Lower leg skin (tissue), 4 donors: ENCODE results near the gene IVD. TPM values are rescaled to one million over a fixed set of nuclear protein-coding genes. Genes with fewer than 3 reads are reported as not detected.

Experiments used
- DNase-seq, 2 donors: peaks; one replicate each; pipeline ENCODE4 v3.0.0-alpha.2; 2019; ENCODE audit warnings: low spot score in 2 of 2
- H3K4me3 ChIP-seq: fragments of 200-600 bp; sonication (generic); 2 replicates; pipeline ENCODE4 v1.5.1; 2017; ENCODE audit warnings: mild to moderate bottlenecking, low read depth; ENCODE audit not compliant: poor library complexity, severe bottlenecking
- CTCF ChIP-seq, 3 donors: fragments of 450-650 bp; IDR thresholded peaks; one replicate each; pipeline ENCODE4 v1.5.1; 2016; ENCODE audit warnings: antibody characterized with exemption in 3 of 3, mild to moderate bottlenecking in 3 of 3, moderate library complexity in 2 of 3
- POLR2A ChIP-seq, 2 donors: fragments of 450-650 bp; IDR thresholded peaks; one replicate each; pipeline ENCODE4 v1.6.1; 2016 to 2017; ENCODE audit warnings: antibody characterized with exemption in 2 of 2, mild to moderate bottlenecking in 1 of 2, moderate library complexity in 1 of 2
- WGBS, 2 donors: methylation state at CpG; one replicate each; pipeline ENCODE4 v1.1.5; 2018; 5-methylcytosine and 5-hydroxymethylcytosine counted together
- intact Hi-C: fragments of 100-400 bp; cut with DNase I; formaldehyde crosslinking; loops from one replicate; pipeline ENCODE4 v1.15.0; 2023; ENCODE audit warnings: low total_unique reads
- total RNA-seq, 4 donors: library from RNA; depleted of rRNA; stranded (reverse); fragments of >200 nt; gene quantifications; one replicate each; pipeline ENCODE4 v1.1.0, GENCODE V29; 2016

IVD gene
- total RNA-seq, 4 donors from 2014 or later: 5.9 to 21.1 (median 12.6) TPM

GRCh38 chr15:40439461-40439959, 33.9 kb downstream of the IVD start:
- 12 to 15% methylated on average over 14 to 15 of the region's 15 CpGs for WGBS, 2 donors
- TF ChIP-seq CTCF (IDR thresholded peaks at IDR 0.05) (no peak), POLR2A (IDR thresholded peaks at IDR 0.05) (no peak)
- no peak for DNase-seq

GRCh38 chr15:40439960-40440742, 34.6 kb downstream of the IVD start:
- peak in 1 of 2 donors; percentile 86 for DNase-seq

More at GRCh38 chr15:40439461-40439959, 33.9 kb downstream of the IVD start:
- H3K4me3 ChIP-seq: no peak overlapping the region
- intact Hi-C loops: no loop called here

GRCh38 chr15:40440743-40441564, 35.4 kb downstream of the IVD start, which contains the start of gene BAHD1:
BAHD1 (plus strand) TSS chr15:40440953; CDS start chr15:40458465, 17,512 bp downstream.
- intact Hi-C loops: no loop called here
- DNase-seq: peak; percentile 96 to 99
- no peak for TF ChIP-seq POLR2A (IDR thresholded peaks at IDR 0.05)
- TF ChIP-seq CTCF (IDR thresholded peaks at IDR 0.05): no peak
- peak within 1 kb of the TSS; percentile 88 for H3K4me3 ChIP-seq
- 1 to 3% methylated on average over 23 to 42 of the region's 119 CpGs for WGBS, 2 donors

More at GRCh38 chr15:40439960-40440742, 34.6 kb downstream of the IVD start:
- WGBS, 2 donors: 0 to 1% methylated on average over 33 to 35 of the region's 35 CpGs
- TF ChIP-seq CTCF (IDR thresholded peaks at IDR 0.05): no peak
- TF ChIP-seq POLR2A (IDR thresholded peaks at IDR 0.05): no peak
- intact Hi-C loops: no loop called here
- H3K4me3 ChIP-seq: peak overlapping the region; percentile 0

- WGBS, 2 donors: 1 to 4% methylated on average over 16 to 48 of the region's 119 CpGs
- intact Hi-C loops: no loop called here
- no peak for DNase-seq
- TF ChIP-seq POLR2A (IDR thresholded peaks at IDR 0.05): no peak
- TF ChIP-seq CTCF (IDR thresholded peaks at IDR 0.05): no peak
- peak overlapping the region; percentile 88 for H3K4me3 ChIP-seq
These were observed 36.3 kb downstream of the IVD start for GRCh38 chr15:40441565-40442531.

- DNase-seq: no peak
- WGBS, 2 donors: 76 to 80% methylated on average over 4 of the region's 4 CpGs
- no peak for TF ChIP-seq POLR2A (IDR thresholded peaks at IDR 0.05)
- TF ChIP-seq CTCF (IDR thresholded peaks at IDR 0.05): no peak
- intact Hi-C loops: no loop called here
- H3K4me3 ChIP-seq: no peak overlapping the region
These were observed 37.7 kb downstream of the IVD start for GRCh38 chr15:40443255-40443654.
